Left ventricle myocardium inferior (tissue), 1 donor: ENCODE data around the gene CRK. TPM values are rescaled to one million over a fixed set of nuclear protein-coding genes. Genes with fewer than 3 reads are reported as not detected.
"Not testable (repeated sequence)": the region's sequence is repeated elsewhere in the genome, so short reads cannot be mapped to it uniquely, and the experiment has no call there.

Source experiments
- DNase-seq: peaks from one replicate; pipeline ENCODE4 v3.0.0-alpha.2; 2020
- H3K27ac ChIP-seq: fragments of 200-600 bp; replicated peaks from 2 replicates; pipeline ENCODE4 v1.8.0; 2021
- H3K27me3 ChIP-seq: fragments of 200-600 bp; 2 replicates; pipeline ENCODE4 v1.8.0; 2021; ENCODE audit warnings: low read depth
- H3K36me3 ChIP-seq: fragments of 200-600 bp; 2 replicates; pipeline ENCODE4 v1.8.0; 2021
- H3K4me1 ChIP-seq: fragments of 200-600 bp; 2 replicates; pipeline ENCODE4 v1.8.0; 2021
- H3K4me3 ChIP-seq: fragments of 200-600 bp; 2 replicates; pipeline ENCODE4 v1.8.0; 2021; ENCODE audit warnings: mild to moderate bottlenecking, moderate library complexity
- H3K9me3 ChIP-seq: fragments of 200-600 bp; replicated peaks from 2 replicates; pipeline ENCODE4 v1.8.0; 2021
- CTCF ChIP-seq: fragments of 200-600 bp; IDR thresholded peaks from 2 replicates; pipeline ENCODE4 v1.8.0; 2021; ENCODE audit warnings: antibody characterized with exemption, mild to moderate bottlenecking, borderline replicate concordance
- intact Hi-C: fragments of 100-400 bp; cut with micrococcal nuclease; formaldehyde crosslinking; loops from one replicate; pipeline ENCODE4 v1.11.0; 2022
- total RNA-seq: library from RNA; stranded (reverse); fragmentation: NEBNext Ultra II Directional; extraction: Animal tissue kit (Norgen Biotek cat#: 25700); gene quantifications from one replicate; pipeline ENCODE4 v1.2.1, GENCODE V29; 2021
- donor health status: DM: no; HTN: yes; CAD: no; lungs with severe emphysema.

Gene CRK
- total RNA-seq, 1 donor from 2014 or later, result 37.5 TPM

GRCh38 chr17:1390432-1391367 is 65.3 kb downstream of the CRK start:
- intact Hi-C loops, result no loop called here
- Histone ChIP-seq H3K27me3 (no peaks in the 10 kb centered on the region), H3K27ac (peak overlapping the region; percentile 82), H3K9me3 (no peaks in the 10 kb centered on the region), H3K36me3 (no peaks in the 10 kb centered on the region), H3K4me1 (peaks cover 100% of the 10 kb centered on the region), H3K4me3 (peak overlapping the region; percentile 46)
- no peak for TF ChIP-seq CTCF
- no peak for DNase-seq

GRCh38 chr17:1387490-1388227 is 68.4 kb downstream of the CRK start:
- H3K27me3 ChIP-seq, H3K4me3 ChIP-seq, H3K9me3 ChIP-seq, H3K36me3 ChIP-seq, intact Hi-C loops, DNase-seq: not testable (repeated sequence)
- Histone ChIP-seq H3K27ac (peak overlapping the region; percentile 21), H3K4me1 (peaks cover 100% of the 10 kb centered on the region)

- intact Hi-C loops, DNase-seq, H3K4me3 ChIP-seq, H3K27me3 ChIP-seq, H3K36me3 ChIP-seq, H3K9me3 ChIP-seq: not testable (repeated sequence)
- peak overlapping the region; percentile 42 for H3K27ac ChIP-seq
- peaks cover 100% of the 10 kb centered on the region for H3K4me1 ChIP-seq
Observed at GRCh38 chr17:1386675-1387190, 69.3 kb downstream of the CRK start.

GRCh38 chr17:1386265-1386664 is 69.8 kb downstream of the CRK start:
- Histone ChIP-seq H3K27me3 (no peaks in the 10 kb centered on the region), H3K27ac (peak overlapping the region; percentile 42), H3K36me3 (no peaks in the 10 kb centered on the region), H3K4me3 (no peak overlapping the region), H3K4me1 (peaks cover 100% of the 10 kb centered on the region), H3K9me3 (no peaks in the 10 kb centered on the region)
- TF ChIP-seq CTCF, result no peak
- intact Hi-C loops, result no loop called here
- DNase-seq, result no peak

- Histone ChIP-seq H3K9me3 (no peaks in the 10 kb centered on the region), H3K27ac (peak overlapping the region; percentile 42), H3K4me3 (no peak overlapping the region), H3K27me3 (no peaks in the 10 kb centered on the region), H3K4me1 (peaks cover 100% of the 10 kb centered on the region), H3K36me3 (no peaks in the 10 kb centered on the region)
- no peak for DNase-seq
- no peak for TF ChIP-seq CTCF
- intact Hi-C loops, result no loop called here
Observed at GRCh38 chr17:1385861-1386260, 70.2 kb downstream of the CRK start.

- intact Hi-C loops, result no loop called here
- H3K27ac ChIP-seq, result peak overlapping the region; percentile 42
- no peaks in the 10 kb centered on the region for H3K36me3 ChIP-seq
- H3K4me1 ChIP-seq, result peaks cover 100% of the 10 kb centered on the region
- H3K27me3 ChIP-seq, result no peaks in the 10 kb centered on the region
- no peaks in the 10 kb centered on the region for H3K9me3 ChIP-seq
- H3K4me3 ChIP-seq, result no peak overlapping the region
- TF ChIP-seq CTCF, result no peak
- no peak for DNase-seq
Observed at GRCh38 chr17:1384905-1385435, 71.1 kb downstream of the CRK start.
